ENCODE measurements around the gene PADI4.

The PADI4 gene

GRCh38 chr1:17328855-17329254 lies 20.9 kb downstream of the PADI4 start:
- no peak for DNase-seq
- no peaks in the 10 kb centered on the region for H3K36me3 ChIP-seq
- H3K27me3 ChIP-seq, result no peaks in the 10 kb centered on the region
- H3K9me3 ChIP-seq, result no peaks in the 10 kb centered on the region
- TF ChIP-seq CTCF (IDR thresholded peaks at IDR 0.05; ENCODE audit: low read depth, low read length), result no peak
- H3K4me3 ChIP-seq (ENCODE audit: low read depth, low read length), result no peak overlapping the region
- H3K4me1 ChIP-seq, result no peaks in the 10 kb centered on the region

GRCh38 chr1:17329610-17330009 lies 21.6 kb downstream of the PADI4 start:
- DNase-seq, result no peak
- TF ChIP-seq CTCF (IDR thresholded peaks at IDR 0.05; ENCODE audit: low read depth, low read length), result no peak
- Histone ChIP-seq H3K27me3 (no peaks in the 10 kb centered on the region), H3K4me1 (no peaks in the 10 kb centered on the region), H3K9me3 (no peaks in the 10 kb centered on the region), H3K4me3 (ENCODE audit: low read depth, low read length) (no peak overlapping the region), H3K36me3 (no peaks in the 10 kb centered on the region)

GRCh38 chr1:17330856-17331255 lies 22.9 kb downstream of the PADI4 start:
- TF ChIP-seq CTCF (IDR thresholded peaks at IDR 0.05; ENCODE audit: low read depth, low read length), result no peak
- H3K36me3 ChIP-seq, result no peaks in the 10 kb centered on the region
- H3K27me3 ChIP-seq, result no peaks in the 10 kb centered on the region
- H3K4me3 ChIP-seq (ENCODE audit: low read depth, low read length), result no peak overlapping the region
- no peaks in the 10 kb centered on the region for H3K4me1 ChIP-seq
- H3K9me3 ChIP-seq, result no peaks in the 10 kb centered on the region
- DNase-seq, result no peak

- Histone ChIP-seq H3K9me3 (no peaks in the 10 kb centered on the region), H3K27me3 (no peaks in the 10 kb centered on the region)
Measured at GRCh38 chr1:17333081-17333480, 25.1 kb downstream of the PADI4 start.

GRCh38 chr1:17335821-17336710 lies 28.1 kb downstream of the PADI4 start:
- Histone ChIP-seq H3K9me3 (no peaks in the 10 kb centered on the region), H3K27me3 (no peaks in the 10 kb centered on the region; the same call in 1 of the 2 replicates), H3K4me1 (no peaks in the 10 kb centered on the region), H3K4me3 (ENCODE audit: low read depth, low read length) (no peak overlapping the region), H3K36me3 (no peaks in the 10 kb centered on the region)
- TF ChIP-seq CTCF (IDR thresholded peaks at IDR 0.05; ENCODE audit: low read depth, low read length), result peak; percentile 77
- peak; percentile 70 for DNase-seq

More at GRCh38 chr1:17333081-17333480, 25.1 kb downstream of the PADI4 start:
- no peak for TF ChIP-seq CTCF (IDR thresholded peaks at IDR 0.05; ENCODE audit: low read depth, low read length)
- no peaks in the 10 kb centered on the region for H3K36me3 ChIP-seq
- no peak for DNase-seq
- H3K4me1 ChIP-seq, result no peaks in the 10 kb centered on the region
- H3K4me3 ChIP-seq (ENCODE audit: low read depth, low read length), result no peak overlapping the region
